ENCODE results near the gene GPSM1.

GPSM1 gene

DNA sequence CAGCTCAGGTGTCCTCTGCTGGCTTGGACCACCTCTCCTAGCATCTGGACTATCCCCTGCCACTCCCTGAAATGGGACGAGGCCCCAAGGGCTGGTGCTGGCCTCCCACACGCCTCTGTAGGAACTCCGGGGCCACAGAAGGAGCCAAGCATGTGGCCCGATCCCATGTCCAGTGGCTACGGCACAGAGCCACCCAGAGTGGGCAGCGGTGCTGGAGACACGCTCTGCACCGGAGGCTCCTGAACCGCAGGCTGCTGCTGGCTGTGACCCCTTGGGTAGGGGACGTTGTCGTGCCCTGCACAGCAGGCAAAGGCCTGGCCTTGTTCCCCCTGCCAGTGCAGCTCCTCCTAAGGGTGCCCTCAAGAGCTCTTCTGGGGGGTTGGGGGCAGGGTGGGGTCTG is 52.6 kb downstream of the GPSM1 start:
- no peak for DNase-seq

DNA sequence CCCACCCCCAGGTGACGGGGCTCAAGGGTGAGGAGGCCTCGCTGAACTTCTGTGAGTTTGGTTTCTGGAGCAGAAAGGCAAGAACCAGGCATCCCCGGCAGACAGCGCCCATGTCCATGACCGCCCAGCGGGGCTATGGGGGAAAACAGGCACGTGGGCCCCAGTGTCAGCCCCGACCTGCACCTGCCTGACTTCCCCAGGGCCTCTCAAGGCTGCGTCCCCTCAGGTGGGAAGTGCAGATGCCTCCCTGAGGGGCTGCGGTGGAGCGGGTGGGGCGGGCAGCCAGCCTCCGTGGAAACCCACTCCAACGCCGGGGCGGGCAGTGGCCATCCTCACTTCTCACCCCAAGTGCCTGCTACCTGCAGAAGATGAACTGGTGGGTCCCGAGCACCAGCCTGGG is 53.0 kb downstream of the GPSM1 start:
- DNase-seq = no peak

- DNase-seq = no peak
Measured at GRCh38 chr9:136381311-136381710, 54.0 kb downstream of the GPSM1 start.

DNA sequence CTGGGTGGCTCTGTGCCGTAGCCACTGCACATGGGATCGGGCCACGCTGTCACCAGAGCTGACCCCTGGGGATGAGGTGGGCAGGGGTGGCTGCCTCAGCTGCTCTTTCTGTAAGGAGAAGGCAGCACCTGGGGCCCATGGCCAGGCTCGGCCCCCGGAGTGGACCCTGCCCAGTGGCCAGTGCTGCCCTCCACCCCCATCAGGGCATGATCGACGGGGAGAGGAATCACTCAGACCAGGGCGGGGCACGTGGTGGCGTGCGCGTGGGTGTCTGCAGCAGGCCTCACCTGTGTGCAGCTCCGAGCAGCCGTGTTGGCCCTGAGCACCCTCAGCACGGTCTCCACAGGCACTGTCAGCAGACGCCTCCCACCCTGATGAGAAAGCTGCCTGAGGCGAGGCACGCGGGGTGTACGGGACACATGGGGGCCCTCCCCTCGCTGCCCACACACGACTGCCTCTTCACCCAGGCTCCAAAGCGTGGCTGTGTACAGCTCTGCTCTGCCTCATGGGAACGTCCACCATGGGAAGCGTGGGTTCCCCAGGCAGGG is 54.7 kb downstream of the GPSM1 start:
- no peak for DNase-seq

DNA sequence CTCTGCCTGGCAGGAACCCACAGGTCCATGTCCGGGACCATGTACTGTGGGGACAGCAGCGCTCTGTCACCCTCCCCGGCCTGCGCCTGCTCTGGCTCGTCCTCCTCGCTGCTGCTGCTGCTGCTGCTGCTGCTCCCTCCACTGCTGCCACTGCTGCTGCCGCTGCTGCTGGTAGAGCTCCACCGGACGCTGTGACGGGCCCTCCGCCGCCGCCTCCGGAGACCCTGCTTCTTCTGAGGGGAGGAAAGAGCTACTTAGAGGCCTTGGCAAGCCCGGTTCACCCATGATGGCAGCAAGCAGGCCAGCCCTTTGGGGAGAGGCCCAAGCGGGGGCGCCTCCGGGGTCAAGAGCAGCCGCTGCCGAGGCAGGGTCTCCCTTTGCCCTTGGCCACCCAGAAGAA is 56.1 kb downstream of the GPSM1 start:
- DNase-seq = no peak

DNA sequence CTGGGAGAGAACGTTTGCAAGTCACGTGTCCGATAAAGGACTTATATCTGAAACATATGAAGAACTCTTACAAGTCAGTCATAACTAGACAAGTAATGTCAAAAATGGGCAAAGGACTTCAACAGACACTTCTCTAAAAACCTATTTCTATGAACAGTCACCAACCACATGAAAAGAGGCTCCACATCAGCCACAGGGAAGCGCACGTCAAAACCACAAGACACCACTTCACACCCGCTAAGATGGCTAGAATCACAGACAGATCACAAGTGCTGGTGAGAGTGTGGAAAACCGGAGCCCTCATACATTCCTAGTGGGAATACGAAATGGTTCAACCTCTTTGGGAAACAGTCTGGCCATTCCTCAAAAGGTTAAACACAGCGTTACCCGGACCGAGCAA is 57.7 kb downstream of the GPSM1 start:
- no peak for DNase-seq

GRCh38 chr9:136386018-136386417 is 58.7 kb downstream of the GPSM1 start:
- DNase-seq = no peak

DNA sequence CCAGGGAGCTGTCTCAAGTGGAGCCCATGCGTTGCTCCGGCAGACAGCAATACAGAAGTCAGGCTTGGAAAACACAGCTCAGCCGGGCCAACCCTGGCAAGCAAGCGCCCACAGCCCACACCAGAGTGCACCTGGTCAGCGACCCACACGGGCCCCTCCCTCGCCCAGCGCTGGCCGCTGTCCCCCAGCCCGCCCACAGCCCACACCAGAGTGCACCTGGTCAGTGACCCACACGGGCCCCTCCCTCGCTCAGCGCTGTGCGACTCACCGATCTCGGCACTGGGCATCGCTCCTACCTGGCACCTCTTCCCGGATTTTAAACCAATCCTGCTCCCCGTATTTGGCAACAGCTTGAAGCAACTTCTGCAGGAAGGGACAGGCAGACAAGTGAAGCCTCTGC is 59.9 kb downstream of the GPSM1 start:
- no peak for DNase-seq

DNA sequence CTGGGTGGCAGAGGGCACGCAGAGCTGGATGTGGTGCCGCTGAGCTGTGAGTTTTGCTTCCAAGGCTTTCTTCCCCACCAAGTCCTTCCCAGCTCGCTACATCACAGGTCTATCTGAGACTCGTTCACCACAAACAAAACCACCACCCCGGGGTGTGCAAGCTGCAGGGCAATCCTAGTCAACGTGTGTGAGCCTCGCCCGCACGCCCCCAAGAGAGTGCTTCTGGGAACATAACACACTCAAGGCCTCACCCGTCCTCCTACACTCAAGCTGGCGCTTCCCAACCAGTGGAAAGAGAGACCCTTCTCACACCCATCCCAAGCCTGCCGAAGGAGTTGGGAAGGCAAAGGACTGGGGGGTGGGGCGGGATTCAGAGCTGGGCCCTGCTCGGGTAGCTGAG is 62.1 kb downstream of the GPSM1 start:
- DNase-seq = no peak

DNA sequence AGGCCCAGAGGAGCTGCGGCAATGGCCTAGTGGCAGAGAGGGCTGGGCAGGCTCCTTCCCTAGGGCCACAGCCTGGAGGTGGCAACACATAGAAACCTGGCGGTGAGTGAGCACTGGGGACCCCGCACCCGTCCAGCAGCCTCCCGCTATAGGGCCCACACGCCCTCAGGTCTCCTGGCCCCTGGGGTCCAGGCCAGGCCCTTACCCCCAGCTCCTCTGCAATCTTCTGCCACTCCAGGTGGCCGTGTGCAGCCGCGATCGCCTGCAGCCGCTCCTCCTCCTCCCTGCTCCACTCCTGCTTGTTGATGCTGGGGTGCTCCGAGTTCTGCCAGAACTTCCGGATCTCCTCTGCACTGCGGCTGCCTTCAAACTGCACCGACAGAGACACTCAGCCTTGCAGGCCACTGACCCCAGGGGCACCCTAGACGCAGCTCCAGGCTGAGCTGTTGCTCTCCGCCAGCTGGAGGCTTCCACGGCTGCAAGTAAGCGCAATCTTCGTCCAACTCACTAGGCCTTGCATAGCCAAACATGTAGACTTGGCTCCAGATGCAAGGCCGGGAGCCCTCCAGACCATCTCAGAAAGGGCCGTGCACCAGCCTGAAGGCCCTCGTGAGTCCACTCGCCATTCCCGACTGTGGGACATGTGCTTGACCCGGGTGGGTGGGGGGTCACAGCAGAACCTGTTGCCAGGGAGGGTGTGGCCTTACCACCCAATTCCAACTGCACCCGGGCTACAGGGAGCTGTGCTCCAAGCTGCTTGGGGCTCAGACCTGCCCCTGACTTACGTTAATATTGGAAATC is 64.6 kb downstream of the GPSM1 start:
- DNase-seq = no peak

- DNase-seq = no peak
Measured at GRCh38 chr9:136392538-136393449, 65.5 kb downstream of the GPSM1 start.

- DNase-seq = no peak
Measured at GRCh38 chr9:136393531-136393930, 66.2 kb downstream of the GPSM1 start.

DNA sequence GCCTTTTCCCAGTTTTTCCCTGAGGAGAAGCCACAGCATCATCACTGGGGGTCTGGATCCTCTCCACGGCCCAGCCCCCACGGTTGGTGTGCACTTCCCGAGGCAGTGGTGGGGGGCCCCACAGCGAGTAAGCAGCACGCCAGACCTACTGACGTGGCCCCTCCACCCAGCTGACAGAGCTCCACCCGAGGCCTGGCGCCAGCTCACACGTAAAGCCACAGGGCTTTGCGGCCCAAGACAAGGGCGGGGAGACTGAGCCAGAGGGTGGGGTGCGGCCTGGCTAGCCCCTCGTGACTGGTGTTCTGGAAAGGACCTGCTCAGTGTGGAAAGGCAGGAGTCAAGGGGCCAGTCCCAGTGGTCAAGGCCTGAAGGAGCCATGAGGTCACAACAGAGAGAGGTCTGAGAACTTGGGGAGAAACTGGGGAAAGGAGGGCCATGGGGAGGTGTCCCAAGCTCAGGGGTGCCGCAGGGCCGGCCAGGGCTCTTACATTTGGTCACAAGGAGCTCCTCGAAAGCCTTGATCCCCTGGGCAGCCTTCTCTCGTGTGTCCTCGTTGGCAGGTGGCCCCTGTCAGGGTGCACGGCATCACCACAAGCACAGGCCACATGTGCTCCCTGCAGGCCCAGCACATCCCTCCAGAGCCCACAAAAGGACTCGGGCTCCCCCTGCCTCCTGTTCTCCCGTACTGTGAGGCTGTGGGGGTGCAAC is 67.1 kb downstream of the GPSM1 start:
- no peak for DNase-seq

DNA sequence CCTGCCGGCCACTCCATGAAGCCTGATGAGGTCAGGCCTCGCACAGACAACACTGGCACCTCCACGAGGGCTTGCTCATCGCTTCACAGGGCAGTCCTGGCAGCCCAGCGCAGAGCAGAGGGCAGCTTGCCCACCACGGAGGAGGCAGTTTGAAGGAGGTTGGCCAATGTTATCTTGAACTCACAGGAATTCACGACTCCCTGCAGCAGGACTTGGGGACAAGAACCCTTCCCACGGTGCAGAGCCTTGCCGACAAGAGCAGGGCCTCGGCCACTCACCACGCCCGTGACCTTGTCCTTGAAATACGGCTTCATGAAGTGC is 67.6 kb downstream of the GPSM1 start:
- DNase-seq = no peak

DNA sequence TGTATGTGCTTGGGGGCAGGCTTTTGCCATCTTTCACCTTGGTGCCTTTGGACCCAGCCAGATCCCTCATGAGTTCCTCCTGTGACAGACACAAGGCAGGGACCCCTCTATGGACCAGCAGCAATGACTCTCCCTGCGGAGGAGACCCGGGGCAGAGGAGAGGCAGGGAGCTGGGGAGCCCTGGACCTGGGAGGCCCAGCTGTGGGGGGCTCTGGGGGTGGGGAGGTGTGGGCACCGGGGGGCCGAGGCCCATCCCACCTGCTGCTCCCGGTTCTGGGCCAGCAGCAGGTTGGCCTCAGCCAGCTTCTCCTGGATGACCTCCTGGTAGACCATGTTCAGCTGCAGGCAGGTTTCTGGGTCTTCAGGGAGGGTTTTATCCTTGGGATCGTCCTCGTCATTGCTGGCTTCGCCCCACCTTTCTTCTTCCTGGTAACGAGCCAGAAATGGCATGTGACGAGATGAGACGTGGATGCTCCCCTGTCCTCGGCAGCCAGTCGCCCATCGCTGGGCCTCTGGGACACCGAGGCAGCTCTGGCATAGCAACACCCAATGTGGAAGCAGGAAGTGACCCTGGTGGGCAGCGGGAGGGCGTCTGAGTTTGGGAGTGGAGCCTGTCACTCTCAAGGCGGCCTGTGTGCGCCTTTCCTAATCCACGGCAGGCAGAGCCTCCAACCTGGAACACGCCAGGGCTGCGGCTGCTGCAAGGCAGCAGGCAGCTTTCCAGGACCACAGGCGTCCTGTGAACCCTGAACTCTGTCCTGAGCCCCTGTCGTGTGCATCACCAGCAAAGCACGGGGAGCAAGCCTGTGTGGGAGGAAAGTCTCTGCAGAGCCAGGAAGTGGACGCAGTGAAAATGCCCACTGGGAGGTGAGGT is 68.2 kb downstream of the GPSM1 start:
- DNase-seq = no peak

DNA sequence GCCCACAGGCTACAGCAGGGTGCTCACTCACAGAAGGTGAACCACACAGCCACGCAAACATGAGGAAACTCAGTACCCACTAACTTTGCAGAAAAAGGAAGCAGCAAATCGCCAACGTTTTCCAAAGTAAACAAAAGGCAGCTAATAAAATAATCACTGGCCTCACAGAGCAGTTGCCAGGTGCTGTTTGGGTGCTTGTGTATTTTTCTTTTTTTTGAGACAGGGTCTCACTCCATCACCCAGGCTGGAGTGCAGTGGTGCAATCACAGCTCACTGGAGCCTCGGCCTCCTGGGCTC is 68.8 kb downstream of the GPSM1 start:
- DNase-seq = no peak

DNA sequence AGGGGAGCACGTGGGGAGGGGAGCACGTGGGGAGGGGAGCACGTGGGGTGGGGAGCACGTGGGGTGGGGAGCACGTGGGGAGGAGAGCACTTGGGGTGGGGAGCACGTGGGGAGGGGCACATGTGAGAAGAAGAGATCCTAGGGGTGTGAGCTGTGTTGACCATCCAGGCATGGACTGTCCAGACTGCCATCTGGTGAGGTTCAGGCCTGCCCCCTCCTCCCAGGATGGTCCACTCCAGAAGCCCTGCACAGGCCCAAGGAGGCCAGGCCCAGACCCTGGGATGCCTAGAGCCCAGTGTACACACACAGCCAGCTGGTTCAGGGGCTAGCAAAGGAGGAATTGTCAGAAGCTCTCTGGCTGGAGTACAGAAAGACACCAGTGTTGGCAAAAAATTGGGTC is 70.3 kb downstream of the GPSM1 start:
- no peak for DNase-seq

DNA sequence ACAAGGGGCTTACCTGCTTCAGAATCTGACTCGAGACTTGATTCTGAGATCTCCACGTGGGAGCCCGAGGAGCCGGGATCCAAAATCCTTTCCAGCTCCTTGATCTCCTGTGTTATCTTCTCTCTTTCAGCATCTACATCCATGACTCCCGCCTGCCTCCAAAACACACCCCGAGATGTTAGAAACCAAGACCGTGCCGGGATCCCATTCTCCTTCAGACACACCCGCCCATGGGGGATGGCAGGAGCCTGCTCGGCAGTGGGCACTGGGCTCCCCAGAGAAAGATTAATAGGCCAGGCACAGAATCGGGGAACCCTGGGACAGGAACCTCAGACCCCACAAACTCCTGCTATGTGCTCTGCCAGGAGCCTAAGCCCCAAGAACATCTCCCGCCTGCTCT is 70.9 kb downstream of the GPSM1 start:
- no peak for DNase-seq

GRCh38 chr9:136399176-136400037 is 72.1 kb downstream of the GPSM1 start:
- DNase-seq = no peak

DNA sequence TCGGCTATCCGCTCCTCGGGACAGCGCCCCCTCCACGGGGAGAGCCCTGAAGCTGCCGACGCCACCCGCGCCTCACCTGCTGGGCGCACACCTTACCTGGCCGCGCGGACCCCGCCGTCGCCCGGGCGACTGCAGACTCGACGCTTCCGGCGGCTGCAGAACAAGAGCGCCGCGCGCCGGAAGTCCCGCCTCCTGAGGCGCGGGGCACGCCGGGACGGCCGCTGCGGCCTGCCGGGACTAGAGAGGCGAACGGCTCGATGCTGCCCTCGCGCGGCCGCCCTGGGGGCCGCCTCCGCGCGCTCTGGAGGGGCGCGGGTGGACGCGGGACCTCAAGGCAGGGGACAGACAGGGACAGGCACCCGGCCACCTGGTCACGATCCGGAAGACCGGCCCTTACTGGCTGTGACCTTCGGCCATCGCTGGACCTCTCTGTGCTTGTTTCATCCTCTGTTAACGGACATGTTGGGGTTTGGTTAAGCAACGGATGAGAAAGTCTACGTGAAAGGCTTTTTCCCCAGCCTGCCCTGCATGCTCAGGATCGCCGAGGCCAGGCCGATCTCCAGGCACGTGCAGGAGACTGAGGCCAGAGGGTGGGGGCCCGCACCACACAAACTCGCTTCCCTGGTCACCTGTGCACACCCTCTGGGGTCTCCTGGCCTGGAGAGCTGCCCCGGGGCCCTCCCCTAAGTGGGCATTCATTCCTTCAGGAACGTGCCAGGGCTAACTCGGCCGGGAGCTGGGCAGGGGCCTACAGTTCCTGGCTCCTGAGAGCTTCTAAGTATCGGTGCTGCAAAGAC is 72.9 kb downstream of the GPSM1 start, which contains the start of gene SNAPC4:
Gene SNAPC4 (minus strand): TSS at position 133 of the 797 bp plus-strand sequence. CDS start 1,742 bp downstream, outside the sequence.
- peak; percentile 81 for DNase-seq

All from NCI-H1092 (cell line).